Heart right ventricle (tissue), 16 donors: ENCODE results near the gene ETS1. TPM values are rescaled to one million over a fixed set of nuclear protein-coding genes. Genes with fewer than 3 reads are reported as not detected.
A peak's percentile ranks its signal among the peaks of the same experiment; 100 is the strongest.

ENCODE experiments used
- ATAC-seq, 8 donors: fragments of 200-7000 bp; cut with Tn5 transposase; one replicate each; pipeline ENCODE4 v1.9.1; 2020; ENCODE audit warnings: mild to moderate bottlenecking in 8 of 8, moderate library complexity in 8 of 8, moderate number of reproducible peaks in 1 of 8
- DNase-seq, 2 donors: peaks; one replicate each; pipeline ENCODE4 v3.0.0-alpha.2; 2020
- H3K27ac ChIP-seq, 10 donors: fragments of 200-600 bp; sonication (generic) in 2 of 10; one replicate each; pipeline versions ENCODE4 v1.5.0 to v1.8.0; 2020 to 2022; ENCODE audit warnings: mild to moderate bottlenecking in 3 of 10
- H3K27me3 ChIP-seq, 7 donors: fragments of 200-600 bp; one replicate each; pipeline ENCODE4 v1.8.0; 2021 to 2022; ENCODE audit warnings: mild to moderate bottlenecking in 2 of 7
- H3K36me3 ChIP-seq, 9 donors: fragments of 200-600 bp; sonication (generic) in 1 of 9; one replicate each; pipeline versions ENCODE4 v1.5.0 to v1.8.0; 2020 to 2022; ENCODE audit warnings: mild to moderate bottlenecking in 2 of 9
- H3K4me1 ChIP-seq, 9 donors: fragments of 200-600 bp; sonication (generic) in 1 of 9; one replicate each; pipeline versions ENCODE4 v1.5.0 to v1.8.0; 2020 to 2022; ENCODE audit warnings: mild to moderate bottlenecking in 4 of 9
- H3K4me3 ChIP-seq, 10 donors: fragments of 200-600 bp; sonication (generic) in 2 of 10; one replicate each; pipeline versions ENCODE4 v1.5.0 to v1.8.0; 2020 to 2022; ENCODE audit warnings: mild to moderate bottlenecking in 7 of 10, moderate library complexity in 2 of 10
- H3K9me3 ChIP-seq, 11 donors: fragments of 200-600 bp in 10 of 11; sonication (generic) in 2 of 11; one replicate each; pipeline versions ENCODE4 v1.5.0 to v1.8.0; 2013 to 2022; ENCODE audit warnings: mild to moderate bottlenecking in 2 of 11, control low read depth in 1 of 11, moderate library complexity in 1 of 11
- WGBS, 2 donors: extraction: QIAGEN DNeasy Blood & Tissue Kit; methylation state at CpG; one replicate each; pipeline ENCODE4 v1.1.7; 2013; ENCODE audit warnings: inconsistent platforms in 1 of 2; 5-methylcytosine and 5-hydroxymethylcytosine counted together
- intact Hi-C, 10 donors: fragments of 100-400 bp; cut with DNase I; formaldehyde crosslinking; loops; one replicate each; pipeline versions ENCODE4 v1.11.1 to v1.14.2; 2022
- polyA plus RNA-seq, 2 donors: library from polyadenylated mRNA; stranded (reverse); fragments of 200-250 nt; gene quantifications; one replicate each; pipeline ENCODE4 v1.2.3, GENCODE V29; 2013
- total RNA-seq, 10 donors: library from RNA; stranded (reverse); fragmentation: NEBNext Ultra II Directional in 3 of 10; extraction: Animal tissue kit (Norgen Biotek cat#: 25700) in 3 of 10; gene quantifications; one replicate each; pipeline versions ENCODE4 v1.2.1 to v1.2.4, GENCODE V29; 2021 to 2023
- TF ChIP-seq, protein P1 (sequence below), 9 donors: fragments of 200-600 bp; sonication (generic) in 2 of 9; IDR thresholded peaks; one replicate each; pipeline versions ENCODE4 v1.5.0 to v1.8.0; 2021 to 2022; ENCODE audit warnings: antibody characterized with exemption in 9 of 9, mild to moderate bottlenecking in 5 of 9, moderate library complexity in 1 of 9
- donor health status: Arrhythmogenic right ventricular cardiomyopathy.
- donor health status: ischemic (EF 13 %, LVEDD 7.1; RV severe dilation, severe dysfunction).
- donor health status: healthy with polysubstance abuse.
- donor health status: DM: no; HTN: yes; CAD: no.
- donor health status: DM: no; HTN: no; CAD: no.
- donor health status: ischemic (EF 25% LVEDD 6.9; RV normal size, moderate dysfunction).
- donor health status: ischemic (EF 25% LVEDD 5.7; RV mildly dilated, moderate dysfunction).
- donor health status: healthy.
- donor health status: DM: yes; HTN: yes; CAD: no.
- donor health status: Ischemic cardiomyopathy.
- donor health status: ischemic (EF 35%, LVEDD 5.7; RV mildly dilated, moderate dysfunction).
- donor health status: nonischemic (EF 11% LVEDD 7.7; RV severe dilation, severe dysfunction).
- donor health status: DM: yes; HTN: yes; CAD: no.
- donor health status: PGD.
- donor health status: ischemic (EF 29% LVEDD 5.4; RV normal size, mild dysfunction).
- donor health status: nonischemic (EF 23%, LVEDD 6.1; RV moderate dilation, normal function).

ETS1 gene
- total and polyA plus RNA-seq, 12 donors, result 21.3 to 93.4 (median 50.7) TPM

GRCh38 chr11:128434411-128434810, 152.9 kb downstream of the ETS1 start:
- H3K27ac ChIP-seq, result no peak overlapping the region
- intact Hi-C loops, result no loop called here
- no peaks in the 10 kb centered on the region for H3K36me3 ChIP-seq
- TF ChIP-seq, protein P1, sequence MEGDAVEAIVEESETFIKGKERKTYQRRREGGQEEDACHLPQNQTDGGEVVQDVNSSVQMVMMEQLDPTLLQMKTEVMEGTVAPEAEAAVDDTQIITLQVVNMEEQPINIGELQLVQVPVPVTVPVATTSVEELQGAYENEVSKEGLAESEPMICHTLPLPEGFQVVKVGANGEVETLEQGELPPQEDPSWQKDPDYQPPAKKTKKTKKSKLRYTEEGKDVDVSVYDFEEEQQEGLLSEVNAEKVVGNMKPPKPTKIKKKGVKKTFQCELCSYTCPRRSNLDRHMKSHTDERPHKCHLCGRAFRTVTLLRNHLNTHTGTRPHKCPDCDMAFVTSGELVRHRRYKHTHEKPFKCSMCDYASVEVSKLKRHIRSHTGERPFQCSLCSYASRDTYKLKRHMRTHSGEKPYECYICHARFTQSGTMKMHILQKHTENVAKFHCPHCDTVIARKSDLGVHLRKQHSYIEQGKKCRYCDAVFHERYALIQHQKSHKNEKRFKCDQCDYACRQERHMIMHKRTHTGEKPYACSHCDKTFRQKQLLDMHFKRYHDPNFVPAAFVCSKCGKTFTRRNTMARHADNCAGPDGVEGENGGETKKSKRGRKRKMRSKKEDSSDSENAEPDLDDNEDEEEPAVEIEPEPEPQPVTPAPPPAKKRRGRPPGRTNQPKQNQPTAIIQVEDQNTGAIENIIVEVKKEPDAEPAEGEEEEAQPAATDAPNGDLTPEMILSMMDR (IDR thresholded peaks at IDR 0.05), result no peak
- peaks cover 0 to 9% (median 0%) of the 10 kb centered on the region in 9 donors for H3K4me1 ChIP-seq
- DNase-seq (no peak), ATAC-seq (no peak)
- no peaks in the 10 kb centered on the region for H3K27me3 ChIP-seq
- WGBS, 2 donors, result 94 to 95% methylated on average over 4 of the region's 4 CpGs
- no peaks in the 10 kb centered on the region for H3K9me3 ChIP-seq
- H3K4me3 ChIP-seq, result no peak overlapping the region

GRCh38 chr11:128432926-128433325, 154.4 kb downstream of the ETS1 start:
- Histone ChIP-seq H3K27me3 (no peaks in the 10 kb centered on the region), H3K27ac (no peak overlapping the region), H3K9me3 (no peaks in the 10 kb centered on the region), H3K4me1 (peaks cover 0 to 18% (median 0%) of the 10 kb centered on the region in 9 donors), H3K36me3 (no peaks in the 10 kb centered on the region), H3K4me3 (no peak overlapping the region)
- ATAC-seq, result no peak
- no peak for DNase-seq
- intact Hi-C loops, result no loop called here
- TF ChIP-seq, protein P1 (IDR thresholded peaks at IDR 0.05), result no peak

- TF ChIP-seq, protein P1 (IDR thresholded peaks at IDR 0.05), result no peak
- Histone ChIP-seq H3K9me3 (no peaks in the 10 kb centered on the region), H3K27me3 (no peaks in the 10 kb centered on the region), H3K27ac (no peak overlapping the region), H3K4me1 (peaks cover 0 to 12% (median 0%) of the 10 kb centered on the region in 9 donors), H3K36me3 (no peaks in the 10 kb centered on the region), H3K4me3 (no peak overlapping the region)
- ATAC-seq (no peak), DNase-seq (no peak)
- intact Hi-C loops, result no loop called here
- 71 to 76% methylated on average over 4 of the region's 4 CpGs for WGBS, 2 donors
These were observed 155.4 kb downstream of the ETS1 start for GRCh38 chr11:128431931-128432330.

- Histone ChIP-seq H3K4me3 (no peak overlapping the region), H3K9me3 (no peaks in the 10 kb centered on the region), H3K27ac (peak overlapping the region in 4 of 10 donors; percentile 3 to 58 (median 42)), H3K27me3 (no peaks in the 10 kb centered on the region), H3K36me3 (no peaks in the 10 kb centered on the region), H3K4me1 (peaks cover 12 to 29% (median 17%) of the 10 kb centered on the region in 9 donors)
- ATAC-seq (peak in 5 of 8 donors; percentile 7 to 39 (median 37)), DNase-seq (no peak)
- 53 to 54% methylated on average over 3 of the region's 3 CpGs for whole genome bisulfite sequencing, 2 donors
- TF ChIP-seq, protein P1 (IDR thresholded peaks at IDR 0.05), result no peak
- intact Hi-C loops, result no loop called here
These were observed 158.4 kb downstream of the ETS1 start for GRCh38 chr11:128428935-128429334.
